Measurements from ENCODE around the gene BEND3.

The BEND3 gene

DNA sequence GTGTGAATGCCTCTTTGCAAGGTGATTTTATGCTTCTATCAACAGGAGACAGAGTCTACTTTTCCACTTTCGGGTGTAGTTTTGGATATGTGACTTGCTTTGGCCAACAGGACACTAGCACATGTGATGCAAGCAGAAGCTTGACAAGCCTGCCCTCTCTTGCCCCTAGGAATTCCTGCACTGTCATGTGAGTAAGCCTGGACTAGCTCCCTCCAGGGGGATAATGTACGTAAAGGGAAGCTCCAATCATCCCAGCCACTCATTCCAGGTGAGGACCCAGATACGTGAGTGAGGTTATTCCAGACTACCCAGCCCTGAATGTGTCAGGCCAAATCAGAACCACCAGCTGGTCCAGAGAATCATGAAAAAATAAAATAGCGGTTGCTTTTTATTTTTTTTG lies 33.3 kb downstream of the BEND3 start:
- peaks cover 52% of the 10 kb centered on the region for H3K36me3 Mint-ChIP-seq (ENCODE audit: low read depth)
- no peaks in the 10 kb centered on the region for H3K4me1 Mint-ChIP-seq
- H3K27me3 Mint-ChIP-seq (ENCODE audit: low read depth): no peaks in the 10 kb centered on the region
- TF ChIP-seq, protein P1, sequence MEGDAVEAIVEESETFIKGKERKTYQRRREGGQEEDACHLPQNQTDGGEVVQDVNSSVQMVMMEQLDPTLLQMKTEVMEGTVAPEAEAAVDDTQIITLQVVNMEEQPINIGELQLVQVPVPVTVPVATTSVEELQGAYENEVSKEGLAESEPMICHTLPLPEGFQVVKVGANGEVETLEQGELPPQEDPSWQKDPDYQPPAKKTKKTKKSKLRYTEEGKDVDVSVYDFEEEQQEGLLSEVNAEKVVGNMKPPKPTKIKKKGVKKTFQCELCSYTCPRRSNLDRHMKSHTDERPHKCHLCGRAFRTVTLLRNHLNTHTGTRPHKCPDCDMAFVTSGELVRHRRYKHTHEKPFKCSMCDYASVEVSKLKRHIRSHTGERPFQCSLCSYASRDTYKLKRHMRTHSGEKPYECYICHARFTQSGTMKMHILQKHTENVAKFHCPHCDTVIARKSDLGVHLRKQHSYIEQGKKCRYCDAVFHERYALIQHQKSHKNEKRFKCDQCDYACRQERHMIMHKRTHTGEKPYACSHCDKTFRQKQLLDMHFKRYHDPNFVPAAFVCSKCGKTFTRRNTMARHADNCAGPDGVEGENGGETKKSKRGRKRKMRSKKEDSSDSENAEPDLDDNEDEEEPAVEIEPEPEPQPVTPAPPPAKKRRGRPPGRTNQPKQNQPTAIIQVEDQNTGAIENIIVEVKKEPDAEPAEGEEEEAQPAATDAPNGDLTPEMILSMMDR (IDR thresholded peaks at IDR 0.05; ENCODE audit: unreplicated experiment in 3 of 3): peak in 2 of 3 experiments; percentile 23
- peaks cover 3% of the 10 kb centered on the region for H3K9me3 Mint-ChIP-seq
- H3K4me3 Mint-ChIP-seq: no peak overlapping the region
- H3K27ac Mint-ChIP-seq: peak overlapping the region in 2 of 3 experiments; percentile 61 to 77

DNA sequence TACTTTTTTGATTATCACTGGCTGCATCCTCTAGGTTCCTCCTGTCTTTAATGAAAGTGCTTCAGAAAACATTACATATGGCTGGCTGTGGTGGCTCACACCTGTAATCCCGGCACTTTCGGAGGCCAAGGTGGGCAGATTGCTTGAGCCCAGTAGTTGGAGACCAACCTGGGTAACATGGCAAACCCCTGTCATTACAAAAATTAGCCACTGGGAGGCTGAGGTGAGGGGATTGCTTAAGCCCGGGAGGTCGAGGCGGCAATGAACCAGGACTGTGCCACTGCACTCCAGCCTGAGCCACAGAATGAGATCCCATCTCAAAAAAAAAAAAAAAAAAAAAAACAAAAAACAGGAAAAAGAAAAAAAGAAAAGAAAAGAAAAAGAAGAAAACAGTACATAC lies 35.3 kb downstream of the BEND3 start:
- Mint-ChIP-seq H3K36me3 (ENCODE audit: low read depth) (peaks cover 37% of the 10 kb centered on the region), H3K4me1 (peaks cover 12% of the 10 kb centered on the region), H3K4me3 (no peak overlapping the region), H3K9me3 (peaks cover 2% of the 10 kb centered on the region), H3K27ac (peak overlapping the region in 1 of 3 experiments; percentile 17), H3K27me3 (ENCODE audit: low read depth) (no peaks in the 10 kb centered on the region)
- TF ChIP-seq, protein P1 (IDR thresholded peaks at IDR 0.05; ENCODE audit: unreplicated experiment in 3 of 3): peak; percentile 16 to 26 (median 23)

DNA sequence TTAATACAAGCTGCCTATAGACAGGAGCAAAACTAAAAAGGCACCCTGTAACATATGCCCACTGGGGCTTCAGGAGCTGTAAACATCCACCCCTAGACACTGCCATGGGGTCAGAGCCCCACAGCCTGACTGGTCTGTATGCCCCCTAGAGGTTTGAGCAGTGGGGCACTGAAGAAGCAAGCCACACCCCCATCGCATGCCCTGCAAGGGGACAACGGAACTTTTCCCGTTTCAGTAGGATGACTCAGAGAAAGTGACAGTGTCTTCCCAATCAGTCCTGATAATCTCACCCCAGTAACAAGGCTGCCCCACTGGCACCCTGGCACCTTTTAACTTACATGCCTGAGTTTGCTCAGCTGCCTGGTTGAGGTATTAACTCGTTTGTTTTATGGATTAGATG lies 35.9 kb downstream of the BEND3 start:
- H3K4me3 Mint-ChIP-seq: no peak overlapping the region
- no peaks in the 10 kb centered on the region for H3K27me3 Mint-ChIP-seq (ENCODE audit: low read depth)
- TF ChIP-seq, protein P1 (IDR thresholded peaks at IDR 0.05; ENCODE audit: unreplicated experiment in 3 of 3): no peak
- peaks cover 31% of the 10 kb centered on the region for H3K36me3 Mint-ChIP-seq (ENCODE audit: low read depth)
- H3K4me1 Mint-ChIP-seq: peaks cover 12% of the 10 kb centered on the region
- peak overlapping the region in 1 of 3 experiments; percentile 17 for H3K27ac Mint-ChIP-seq
- no peaks in the 10 kb centered on the region for H3K9me3 Mint-ChIP-seq

DNA sequence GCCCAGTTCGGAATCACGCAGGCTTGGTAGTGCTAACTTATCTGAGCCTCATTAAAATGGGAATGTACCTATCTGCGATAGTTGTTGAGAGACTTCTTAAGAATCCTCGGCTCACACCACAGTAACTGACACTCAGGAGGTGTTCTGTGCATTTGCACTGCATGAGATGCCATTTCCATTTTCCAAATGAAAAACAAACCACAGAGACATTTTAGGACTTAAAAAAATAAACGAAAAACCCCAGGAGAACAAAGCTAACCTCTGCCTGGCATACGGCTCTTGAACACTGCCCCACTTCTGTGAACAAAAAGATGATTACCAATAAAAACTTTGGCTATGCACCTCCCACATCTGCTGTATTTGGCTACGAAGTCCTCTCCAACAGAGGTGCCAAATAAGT lies 37.6 kb downstream of the BEND3 start:
- Mint-ChIP-seq H3K27me3 (ENCODE audit: low read depth) (no peaks in the 10 kb centered on the region), H3K36me3 (ENCODE audit: low read depth) (peaks cover 21% of the 10 kb centered on the region), H3K4me3 (no peak overlapping the region), H3K4me1 (peaks cover 12% of the 10 kb centered on the region), H3K9me3 (no peaks in the 10 kb centered on the region), H3K27ac (peak overlapping the region in 1 of 3 experiments; percentile 94)
- TF ChIP-seq, protein P1 (IDR thresholded peaks at IDR 0.05; ENCODE audit: unreplicated experiment in 3 of 3): no peak

DNA sequence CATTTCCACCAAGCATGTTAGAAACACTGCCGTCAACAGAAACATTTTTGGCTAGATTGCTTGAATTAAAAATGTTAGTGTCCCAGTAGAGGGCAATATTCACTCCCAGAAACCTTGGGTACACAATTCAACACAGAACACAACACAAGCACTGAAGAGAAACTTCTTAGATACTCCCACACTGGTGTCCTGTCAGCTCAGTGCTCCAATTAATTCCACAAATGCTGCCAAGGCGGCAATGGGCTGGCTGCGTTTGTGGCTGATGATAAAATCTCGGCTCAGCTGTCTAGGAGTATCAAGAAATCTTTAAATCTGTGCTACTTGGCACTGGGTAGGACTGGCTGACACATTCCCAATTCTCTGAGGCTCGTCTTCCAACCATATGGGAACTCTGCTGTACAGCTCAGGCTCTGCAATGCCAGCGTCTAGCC lies 39.3 kb downstream of the BEND3 start:
- Mint-ChIP-seq H3K9me3 (no peaks in the 10 kb centered on the region), H3K4me3 (no peak overlapping the region), H3K27me3 (ENCODE audit: low read depth) (no peaks in the 10 kb centered on the region), H3K27ac (peak overlapping the region; percentile 59 to 94 (median 84)), H3K4me1 (peaks cover 12% of the 10 kb centered on the region), H3K36me3 (ENCODE audit: low read depth) (peaks cover 18% of the 10 kb centered on the region)
- TF ChIP-seq, protein P1 (IDR thresholded peaks at IDR 0.05; ENCODE audit: unreplicated experiment in 3 of 3): peak; percentile 26 to 46 (median 30)

DNA sequence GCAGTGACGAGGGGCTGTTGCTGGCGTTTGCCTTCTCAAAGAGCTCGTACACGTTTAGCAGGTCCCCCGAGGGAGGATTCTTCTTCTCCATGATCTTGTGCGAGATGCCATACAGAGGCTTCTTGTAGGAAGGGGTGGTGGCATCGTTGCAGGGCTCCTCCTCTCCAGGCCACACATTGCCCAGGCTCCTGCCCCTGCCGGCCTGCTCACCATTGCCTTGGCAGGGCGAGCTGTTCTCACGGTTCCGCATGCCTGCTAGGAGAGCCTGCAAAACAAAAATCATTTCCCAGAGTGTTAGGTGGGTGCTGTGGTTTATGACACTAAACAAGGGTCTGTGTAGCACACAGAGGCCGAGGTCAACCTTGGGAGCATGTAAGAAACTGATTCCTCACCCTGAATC lies 44.6 kb downstream of the BEND3 start:
- Mint-ChIP-seq H3K4me1 (peaks cover 15% of the 10 kb centered on the region), H3K36me3 (ENCODE audit: low read depth) (peaks cover 35% of the 10 kb centered on the region), H3K27ac (no peak overlapping the region), H3K4me3 (no peak overlapping the region), H3K9me3 (no peaks in the 10 kb centered on the region), H3K27me3 (ENCODE audit: low read depth) (no peaks in the 10 kb centered on the region)
- TF ChIP-seq, protein P1 (IDR thresholded peaks at IDR 0.05; ENCODE audit: unreplicated experiment in 3 of 3): no peak

All from nephron (organoid).